HG03066 (cell line): Measurements from ENCODE around the gene RCAN1.

Source experiments
- ATAC-seq: cut with Tn5 transposase; IDR thresholded peaks from one replicate; pipeline ENCODE4 v1.9.1; 2021; ENCODE audit warnings: low read depth; ENCODE audit not compliant: unreplicated experiment

Gene RCAN1

DNA sequence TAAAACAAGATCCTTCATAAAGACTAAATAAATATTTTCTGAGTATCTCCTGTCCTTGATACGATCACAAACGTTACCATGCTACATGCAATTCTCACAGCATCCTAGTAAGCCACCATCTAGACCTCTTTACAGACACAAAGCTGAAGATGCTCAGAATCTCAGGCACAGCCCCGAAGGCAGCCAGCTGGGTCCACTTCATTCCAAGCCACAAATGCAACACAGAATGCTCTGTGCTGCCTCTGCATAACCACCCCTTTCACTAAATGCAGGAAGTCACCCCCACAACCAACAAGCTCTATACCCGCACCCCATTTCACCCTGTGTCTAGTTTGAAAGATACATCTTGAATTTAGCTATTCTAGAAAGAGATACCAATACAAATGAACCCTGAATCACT, 12.9 kb downstream of the RCAN1 start:
- ATAC-seq, result no peak

DNA sequence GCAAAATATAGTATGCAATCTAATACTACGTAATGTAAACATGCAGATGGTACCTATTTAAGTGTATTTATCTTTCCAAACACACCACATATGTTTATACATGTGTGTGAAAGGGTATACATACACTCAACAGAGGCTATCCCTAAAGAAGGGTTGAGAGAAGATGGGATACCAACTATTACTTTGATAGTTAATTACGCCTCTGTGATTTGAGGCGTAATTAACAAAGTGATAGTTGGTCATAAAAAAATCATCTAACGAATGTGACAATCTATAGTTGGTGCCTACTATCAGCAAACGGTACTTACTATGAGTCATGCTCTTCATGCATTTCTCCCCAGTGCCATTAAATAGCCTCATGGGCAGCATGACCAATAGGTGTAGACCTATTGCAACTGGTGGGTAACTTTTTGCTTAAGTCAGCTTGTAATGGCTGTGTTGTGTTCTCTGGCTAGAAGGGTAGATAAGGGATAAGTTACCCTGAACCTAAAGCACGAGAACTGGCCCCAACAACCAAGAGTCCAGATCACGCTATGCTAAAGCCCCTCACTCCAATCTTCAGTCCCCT, 15.3 kb downstream of the RCAN1 start:
- ATAC-seq, result no peak

GRCh38 chr21:34598931-34599400, 15.9 kb downstream of the RCAN1 start:
- ATAC-seq, result no peak

DNA sequence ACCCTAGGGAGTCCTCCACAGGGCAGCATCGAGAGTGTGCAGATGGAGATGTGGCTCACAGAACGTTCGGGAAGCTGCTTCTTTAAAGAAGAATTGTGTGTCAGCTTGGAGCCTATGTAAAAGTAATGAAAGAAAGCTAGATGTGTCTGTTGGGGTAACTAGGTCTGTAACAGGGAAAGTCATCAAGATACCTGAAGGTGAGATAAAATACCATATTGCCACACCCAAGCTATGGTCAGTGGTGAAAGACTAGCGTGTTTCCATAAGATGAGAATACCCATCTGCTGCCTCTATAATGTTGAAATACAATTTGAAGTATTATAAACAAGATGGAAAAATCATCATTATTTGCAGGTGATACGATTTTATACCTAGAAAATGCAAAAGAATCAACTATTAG, 17.5 kb downstream of the RCAN1 start:
- ATAC-seq, result no peak

GRCh38 chr21:34596561-34597271, 18.2 kb downstream of the RCAN1 start:
- no peak for ATAC-seq

DNA sequence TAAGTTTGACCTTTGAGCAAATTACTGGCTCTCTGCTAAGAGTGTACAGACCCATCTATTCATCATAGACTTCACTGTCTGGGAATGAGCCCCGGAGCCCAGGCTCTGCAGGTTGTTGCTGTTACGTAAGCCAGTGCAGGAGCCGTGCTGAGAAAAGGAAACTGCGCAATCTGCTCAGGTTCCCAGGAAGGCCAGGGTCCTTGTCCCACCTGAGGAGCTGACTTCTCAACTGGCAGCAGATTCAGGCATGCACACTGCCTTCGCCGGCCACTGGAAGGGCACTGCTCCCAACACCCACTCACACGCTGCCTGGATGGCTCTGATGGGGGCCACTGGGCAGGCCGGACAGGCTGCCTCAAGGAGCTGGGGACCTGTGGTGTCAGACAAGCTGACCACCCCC, 19.5 kb downstream of the RCAN1 start:
- no peak for ATAC-seq

DNA sequence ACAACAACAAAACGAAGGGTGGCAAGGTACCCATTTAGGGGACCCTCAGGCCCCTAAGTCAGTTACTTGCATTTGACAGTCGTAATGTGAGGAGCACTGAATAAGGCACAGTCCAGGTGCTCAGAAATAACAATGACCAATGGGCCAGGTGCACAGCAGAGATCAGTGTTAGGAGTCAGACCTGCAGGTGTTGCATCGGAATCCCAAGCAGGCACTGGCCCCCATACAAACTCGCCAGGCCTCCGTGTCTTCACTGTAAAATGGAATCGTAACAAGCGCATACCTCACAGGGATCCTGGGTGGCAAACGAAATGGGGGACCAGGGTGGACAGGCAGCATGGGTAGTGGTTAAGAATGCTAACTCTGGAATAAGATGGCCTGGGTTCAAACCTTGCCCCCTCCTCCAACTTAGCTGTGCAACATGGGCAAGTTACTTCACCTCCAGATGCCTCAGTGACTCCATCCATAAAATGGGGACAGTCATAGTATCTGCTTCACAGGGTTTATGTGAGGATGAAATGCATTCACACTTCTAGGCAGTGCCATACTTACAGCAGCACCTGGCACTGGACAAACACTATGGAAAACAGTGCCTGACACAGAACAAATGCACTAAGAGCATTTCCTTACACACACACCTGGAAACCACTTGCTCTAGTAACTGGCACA, 20.2 kb downstream of the RCAN1 start:
- no peak for ATAC-seq

GRCh38 chr21:34593954-34594531, 20.9 kb downstream of the RCAN1 start:
- ATAC-seq, result no peak

GRCh38 chr21:34593423-34593822, 21.5 kb downstream of the RCAN1 start:
- ATAC-seq, result no peak

- ATAC-seq, result no peak
Observed at GRCh38 chr21:34592120-34592955, 22.6 kb downstream of the RCAN1 start.

- ATAC-seq, result no peak
Observed at GRCh38 chr21:34590520-34590919, 24.4 kb downstream of the RCAN1 start.

GRCh38 chr21:34589511-34590282, 25.2 kb downstream of the RCAN1 start:
- no peak for ATAC-seq

- no peak for ATAC-seq
Observed at GRCh38 chr21:34583926-34584563, 30.9 kb downstream of the RCAN1 start.

DNA sequence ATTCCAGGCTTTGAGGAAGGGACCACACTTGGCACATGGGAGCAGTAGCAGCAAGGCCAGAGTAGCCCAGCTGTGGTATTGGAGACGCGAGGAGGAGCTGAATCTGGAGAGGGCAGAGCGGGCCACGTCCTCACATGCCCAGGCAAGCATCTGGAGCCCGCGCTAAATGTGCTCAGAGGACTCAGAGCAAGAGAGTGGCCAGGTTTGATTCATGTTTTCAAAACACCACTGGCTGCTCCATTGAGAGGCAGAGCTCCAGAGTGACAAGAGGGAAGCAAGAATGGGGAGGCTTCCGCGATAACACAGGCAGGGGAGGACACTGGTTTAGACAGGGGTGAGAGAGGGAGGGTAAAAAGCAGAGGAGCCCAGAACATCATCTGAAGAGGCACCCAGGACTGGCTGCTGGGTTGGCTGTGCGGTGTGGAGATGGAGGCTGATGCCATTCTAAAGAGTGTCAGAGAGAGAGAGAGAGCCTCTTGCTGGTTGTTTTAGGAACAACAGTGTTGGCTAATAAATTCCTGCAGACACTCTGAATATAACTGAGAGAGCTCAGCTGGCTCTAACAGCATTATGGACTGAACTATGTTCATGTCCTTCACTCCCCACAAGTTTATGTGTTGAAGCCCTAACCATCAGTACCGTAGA, 32.3 kb downstream of the RCAN1 start:
- ATAC-seq, result no peak

GRCh38 chr21:34580181-34580700, 34.7 kb downstream of the RCAN1 start:
- no peak for ATAC-seq

- ATAC-seq, result no peak
Observed at GRCh38 chr21:34579411-34579810, 35.5 kb downstream of the RCAN1 start.

GRCh38 chr21:34576041-34576511, 38.8 kb downstream of the RCAN1 start:
- ATAC-seq, result no peak
